Stimulated activated CD8-positive, alpha-beta memory T cell treated with anti-CD3 and anti-CD28 coated beads, Interleukin-4, amount 100 ng/mL, for 1 hour (primary cell): ENCODE results near the gene CLEC10A.
"Not testable (repeated sequence)": the region's sequence is repeated elsewhere in the genome, so short reads cannot be mapped to it uniquely, and the experiment has no call there.

ENCODE experiments used
- DNase-seq, 2 donors: peaks; one replicate each; pipeline ENCODE4 v3.0.0-alpha.2; 2020; ENCODE audit warnings: low read depth in 2 of 2, low spot score in 1 of 2

CLEC10A gene

GRCh38 chr17:7077911-7078546 lies 2.0 kb downstream of the CLEC10A start:
- DNase-seq = no peak

GRCh38 chr17:7074931-7075330 lies 5.1 kb downstream of the CLEC10A start:
- no peak for DNase-seq

- DNase-seq = no peak
Observed at GRCh38 chr17:7072406-7072805, 7.6 kb downstream of the CLEC10A start.

GRCh38 chr17:7070712-7071111 lies 9.3 kb downstream of the CLEC10A start:
- no peak for DNase-seq

- DNase-seq = no peak
Observed at GRCh38 chr17:7068268-7068667, 11.8 kb downstream of the CLEC10A start.

- DNase-seq = no peak
Observed at GRCh38 chr17:7067198-7067597, 12.9 kb downstream of the CLEC10A start.

GRCh38 chr17:7064261-7064660 lies 15.8 kb downstream of the CLEC10A start:
- DNase-seq = no peak

- no peak for DNase-seq
Observed at GRCh38 chr17:7063518-7064094, 16.4 kb downstream of the CLEC10A start.

- DNase-seq = no peak
Observed at GRCh38 chr17:7060165-7060891, 19.7 kb downstream of the CLEC10A start.

GRCh38 chr17:7058831-7059447 lies 21.1 kb downstream of the CLEC10A start:
- no peak for DNase-seq

- no peak for DNase-seq
Observed at GRCh38 chr17:7056386-7056785, 23.7 kb downstream of the CLEC10A start.

- not testable (repeated sequence) for DNase-seq
Observed at GRCh38 chr17:7050583-7050982, 29.5 kb downstream of the CLEC10A start.

- DNase-seq = no peak
Observed at GRCh38 chr17:7048968-7049367, 31.1 kb downstream of the CLEC10A start.

- no peak for DNase-seq
Observed at GRCh38 chr17:7047566-7047965, 32.5 kb downstream of the CLEC10A start.

GRCh38 chr17:7046725-7047397 lies 33.2 kb downstream of the CLEC10A start:
- not testable (repeated sequence) for DNase-seq

- no peak for DNase-seq
Observed at GRCh38 chr17:7046127-7046724, 33.8 kb downstream of the CLEC10A start.

- DNase-seq = no peak
Observed at GRCh38 chr17:7045492-7046126, 34.4 kb downstream of the CLEC10A start.

GRCh38 chr17:7043497-7044198 lies 36.4 kb downstream of the CLEC10A start, which contains the start of gene SLC16A11:
TSS of gene SLC16A11 (minus strand) at chr17:7044092. CDS start at chr17:7043513, 579 bp downstream.
- no peak for DNase-seq

- DNase-seq = no peak
Observed at GRCh38 chr17:7043182-7043496, 36.9 kb downstream of the CLEC10A start.
